ENCODE measurements around the gene CELF2.
A peak's percentile ranks its signal among the peaks of the same experiment; 100 is the strongest.

Gene CELF2

DNA sequence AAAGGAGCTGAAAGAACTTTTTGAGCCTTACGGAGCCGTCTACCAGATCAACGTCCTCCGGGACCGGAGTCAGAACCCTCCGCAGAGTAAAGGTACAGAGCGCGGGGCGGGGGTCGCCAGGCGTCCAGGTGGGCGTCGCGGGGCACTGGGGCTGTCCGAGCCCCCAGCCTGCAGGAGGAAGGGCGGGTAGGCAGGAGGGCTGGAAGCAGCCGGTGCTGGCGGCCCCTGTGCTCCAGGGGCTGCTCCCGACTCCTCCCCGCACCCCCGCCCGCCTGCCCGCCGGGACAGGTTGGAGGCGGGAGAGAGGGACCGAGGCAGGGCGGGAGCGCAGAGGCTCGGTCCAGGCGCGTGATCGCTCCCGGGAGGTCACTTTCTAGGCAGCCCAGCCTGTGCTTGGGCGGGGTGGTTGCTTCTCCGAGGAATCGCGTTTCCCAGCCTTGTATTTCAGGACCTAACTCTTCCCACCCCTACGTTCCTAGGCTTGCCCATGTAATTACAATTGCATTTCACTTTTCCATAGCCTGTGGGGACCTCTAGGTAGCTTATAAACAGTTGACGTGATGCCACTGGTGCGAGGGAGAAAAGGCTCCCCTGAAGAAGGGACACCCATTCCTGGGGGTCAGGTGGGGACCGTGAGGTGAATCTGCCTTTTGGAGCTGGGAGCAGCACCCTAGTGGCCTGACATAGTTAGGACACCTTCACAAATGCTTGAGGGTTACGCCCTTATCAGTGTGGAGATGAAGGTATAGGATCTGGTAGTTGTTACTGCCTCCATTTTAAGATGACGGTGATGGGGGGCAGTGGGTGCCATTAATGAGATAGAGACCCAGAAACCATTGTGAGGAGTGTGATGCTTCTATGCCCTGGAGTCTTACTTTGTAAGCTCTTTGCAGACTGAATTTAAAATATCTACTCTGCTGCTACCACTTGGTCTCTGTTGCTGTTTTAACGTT, 148.2 kb downstream of the CELF2 start:
- Histone ChIP-seq H3K27me3 (ENCODE audit: control insufficient read depth, insufficient read depth, low read length) (peaks cover 4% of the 10 kb centered on the region; the same call in 1 of the 2 replicates), H3K36me3 (ENCODE audit: control insufficient read depth, insufficient read depth, low read length) (no peaks in the 10 kb centered on the region; the same call in 1 of the 2 replicates), H3K4me1 (ENCODE audit: control insufficient read depth, insufficient read depth, low read length) (peaks cover 43% of the 10 kb centered on the region), H3K9ac (ENCODE audit: low read depth, low read length) (peak overlapping the region; percentile 11; the same call in 1 of the 2 replicates), H3K4me3 (ENCODE audit: low read depth, low read length) (peak overlapping the region; percentile 64), H3K9me3 (ENCODE audit: control insufficient read depth, insufficient read depth, low read length) (no peaks in the 10 kb centered on the region; the same call in 1 of the 2 replicates), H3K27ac (ENCODE audit: low read depth, low read length) (peak overlapping the region; percentile 80)

DNA sequence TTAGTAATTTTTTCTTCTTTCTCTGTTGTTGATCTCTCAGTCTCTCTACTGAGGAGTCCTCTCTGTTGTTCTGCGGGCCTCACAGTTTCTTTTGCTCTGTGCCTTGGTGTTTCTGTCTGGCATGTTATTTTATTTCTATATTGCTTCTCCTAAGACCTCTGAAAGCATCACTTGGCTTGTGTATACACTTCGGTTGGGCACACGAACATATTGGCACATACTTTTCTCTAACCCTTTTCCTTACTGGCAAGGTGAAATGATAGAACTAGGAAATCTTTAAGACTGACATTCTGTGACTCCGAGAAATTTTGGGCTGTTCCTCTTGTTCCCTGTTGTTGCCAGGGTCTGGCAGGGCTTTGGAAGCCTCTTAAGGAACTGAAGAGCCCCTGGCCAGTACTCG, 148.9 kb downstream of the CELF2 start:
- Histone ChIP-seq H3K27ac (ENCODE audit: low read depth, low read length) (no peak overlapping the region), H3K36me3 (ENCODE audit: control insufficient read depth, insufficient read depth, low read length) (no peaks in the 10 kb centered on the region; the same call in 1 of the 2 replicates), H3K4me1 (ENCODE audit: control insufficient read depth, insufficient read depth, low read length) (peaks cover 49% of the 10 kb centered on the region), H3K9me3 (ENCODE audit: control insufficient read depth, insufficient read depth, low read length) (no peaks in the 10 kb centered on the region; the same call in 1 of the 2 replicates), H3K9ac (ENCODE audit: low read depth, low read length) (no peak overlapping the region), H3K27me3 (ENCODE audit: control insufficient read depth, insufficient read depth, low read length) (peaks cover 4% of the 10 kb centered on the region; the same call in 1 of the 2 replicates), H3K4me3 (ENCODE audit: low read depth, low read length) (peak overlapping the region; percentile 64)

GRCh38 chr10:11167233-11167966, 149.7 kb downstream of the CELF2 start:
- H3K27me3 ChIP-seq (ENCODE audit: control insufficient read depth, insufficient read depth, low read length), result peaks cover 4% of the 10 kb centered on the region; the same call in 1 of the 2 replicates
- no peak overlapping the region for H3K9ac ChIP-seq (ENCODE audit: low read depth, low read length)
- H3K27ac ChIP-seq (ENCODE audit: low read depth, low read length), result no peak overlapping the region

DNA sequence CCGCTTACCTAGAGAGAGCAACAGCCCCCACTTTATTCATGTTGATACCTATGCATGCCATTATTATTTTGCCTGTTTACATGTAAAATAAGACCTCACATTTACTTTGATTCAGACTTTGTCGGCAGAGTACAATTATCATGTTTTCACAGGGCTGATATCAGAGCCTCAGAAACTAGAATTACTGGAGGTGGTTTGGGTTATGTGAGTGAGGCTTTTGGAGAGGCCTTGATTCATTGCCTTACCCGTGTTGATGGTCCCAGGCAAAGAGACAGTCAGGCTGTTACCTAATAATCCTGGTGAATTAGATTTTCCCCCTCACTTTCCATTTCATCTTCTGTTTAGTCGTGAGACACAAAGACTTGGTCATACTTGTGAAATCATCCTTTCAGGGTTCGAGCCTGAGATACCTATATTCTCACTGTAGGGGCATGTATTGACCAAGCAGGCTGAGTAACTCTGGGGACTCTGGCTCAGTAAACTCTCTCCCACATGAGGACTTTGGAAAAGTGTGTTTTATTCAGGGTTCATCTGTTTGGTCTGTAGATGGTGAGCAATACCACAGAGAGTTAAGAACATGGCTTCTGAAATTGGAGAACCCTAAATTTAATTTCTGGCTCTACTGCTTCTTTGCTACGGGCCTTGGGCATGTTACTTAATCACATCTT, 150.9 kb downstream of the CELF2 start:
- Histone ChIP-seq H3K36me3 (ENCODE audit: control insufficient read depth, insufficient read depth, low read length) (no peaks in the 10 kb centered on the region; the same call in 1 of the 2 replicates), H3K4me3 (ENCODE audit: low read depth, low read length) (no peak overlapping the region)

More at GRCh38 chr10:11167233-11167966, 149.7 kb downstream of the CELF2 start:
- H3K4me3 ChIP-seq (ENCODE audit: low read depth, low read length), result no peak overlapping the region
- H3K4me1 ChIP-seq (ENCODE audit: control insufficient read depth, insufficient read depth, low read length), result peaks cover 51% of the 10 kb centered on the region
- no peaks in the 10 kb centered on the region; the same call in 1 of the 2 replicates for H3K36me3 ChIP-seq (ENCODE audit: control insufficient read depth, insufficient read depth, low read length)
- no peaks in the 10 kb centered on the region for H3K9me3 ChIP-seq (ENCODE audit: control insufficient read depth, insufficient read depth, low read length)

GRCh38 chr10:11169976-11170375, 152.3 kb downstream of the CELF2 start:
- Histone ChIP-seq H3K9ac (ENCODE audit: low read depth, low read length) (no peak overlapping the region), H3K36me3 (ENCODE audit: control insufficient read depth, insufficient read depth, low read length) (no peaks in the 10 kb centered on the region; the same call in 1 of the 2 replicates), H3K4me3 (ENCODE audit: low read depth, low read length) (no peak overlapping the region), H3K27ac (ENCODE audit: low read depth, low read length) (no peak overlapping the region), H3K27me3 (ENCODE audit: control insufficient read depth, insufficient read depth, low read length) (peaks cover 4% of the 10 kb centered on the region; the same call in 1 of the 2 replicates), H3K4me1 (ENCODE audit: control insufficient read depth, insufficient read depth, low read length) (peaks cover 32% of the 10 kb centered on the region), H3K9me3 (ENCODE audit: control insufficient read depth, insufficient read depth, low read length) (no peaks in the 10 kb centered on the region)

More for the DNA sequence above, 150.9 kb downstream of the CELF2 start:
- Histone ChIP-seq H3K27ac (ENCODE audit: low read depth, low read length) (no peak overlapping the region), H3K27me3 (ENCODE audit: control insufficient read depth, insufficient read depth, low read length) (peaks cover 4% of the 10 kb centered on the region; the same call in 1 of the 2 replicates), H3K9ac (ENCODE audit: low read depth, low read length) (no peak overlapping the region), H3K4me1 (ENCODE audit: control insufficient read depth, insufficient read depth, low read length) (peaks cover 44% of the 10 kb centered on the region), H3K9me3 (ENCODE audit: control insufficient read depth, insufficient read depth, low read length) (no peaks in the 10 kb centered on the region)

GRCh38 chr10:11170574-11170973, 152.9 kb downstream of the CELF2 start:
- Histone ChIP-seq H3K27me3 (ENCODE audit: control insufficient read depth, insufficient read depth, low read length) (peaks cover 4% of the 10 kb centered on the region; the same call in 1 of the 2 replicates), H3K4me1 (ENCODE audit: control insufficient read depth, insufficient read depth, low read length) (peaks cover 32% of the 10 kb centered on the region), H3K4me3 (ENCODE audit: low read depth, low read length) (no peak overlapping the region), H3K9ac (ENCODE audit: low read depth, low read length) (no peak overlapping the region), H3K27ac (ENCODE audit: low read depth, low read length) (no peak overlapping the region), H3K36me3 (ENCODE audit: control insufficient read depth, insufficient read depth, low read length) (no peaks in the 10 kb centered on the region; the same call in 1 of the 2 replicates), H3K9me3 (ENCODE audit: control insufficient read depth, insufficient read depth, low read length) (no peaks in the 10 kb centered on the region)

DNA sequence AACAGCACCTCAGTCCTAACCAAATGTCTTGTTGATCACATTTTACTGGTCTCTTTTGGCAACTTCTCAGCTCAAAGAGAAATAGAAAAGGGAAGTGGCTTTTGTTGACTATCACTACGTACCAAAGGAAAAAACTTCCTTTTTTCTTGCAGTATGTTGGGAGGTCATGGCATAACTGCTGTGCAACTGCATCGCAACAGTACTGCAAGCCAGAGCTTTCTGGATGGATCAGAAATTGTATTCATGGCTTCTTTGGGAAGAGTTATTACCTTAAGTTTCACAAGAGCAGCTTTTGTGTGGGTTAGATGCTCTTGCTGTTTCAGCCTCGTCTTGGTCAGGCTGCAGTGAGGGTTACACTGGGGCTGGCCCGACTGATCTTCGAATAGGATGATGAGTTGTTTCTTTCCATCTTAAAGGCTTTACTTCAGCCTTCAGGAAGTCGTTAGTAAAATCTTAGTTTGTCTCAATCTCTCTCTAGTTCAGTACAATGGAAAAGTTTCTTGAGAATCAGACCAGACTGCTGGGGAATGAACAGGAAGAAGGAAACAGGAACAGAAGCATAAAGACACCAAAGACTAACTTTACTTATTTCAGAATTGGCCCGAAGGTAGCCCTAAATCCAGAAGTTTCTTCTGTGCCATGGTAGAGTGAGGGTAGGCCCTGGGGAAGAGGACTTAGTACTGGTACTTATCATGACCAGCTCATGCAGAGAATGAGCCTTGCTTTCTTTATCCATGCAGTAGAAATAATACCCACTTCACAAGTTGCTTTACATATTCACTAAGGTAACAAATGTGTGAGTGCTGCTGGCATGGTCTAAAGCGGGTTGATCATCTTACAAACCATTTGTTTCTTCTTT, 153.6 kb downstream of the CELF2 start:
- Histone ChIP-seq H3K4me1 (ENCODE audit: control insufficient read depth, insufficient read depth, low read length) (peaks cover 28% of the 10 kb centered on the region), H3K27ac (ENCODE audit: low read depth, low read length) (no peak overlapping the region)

DNA sequence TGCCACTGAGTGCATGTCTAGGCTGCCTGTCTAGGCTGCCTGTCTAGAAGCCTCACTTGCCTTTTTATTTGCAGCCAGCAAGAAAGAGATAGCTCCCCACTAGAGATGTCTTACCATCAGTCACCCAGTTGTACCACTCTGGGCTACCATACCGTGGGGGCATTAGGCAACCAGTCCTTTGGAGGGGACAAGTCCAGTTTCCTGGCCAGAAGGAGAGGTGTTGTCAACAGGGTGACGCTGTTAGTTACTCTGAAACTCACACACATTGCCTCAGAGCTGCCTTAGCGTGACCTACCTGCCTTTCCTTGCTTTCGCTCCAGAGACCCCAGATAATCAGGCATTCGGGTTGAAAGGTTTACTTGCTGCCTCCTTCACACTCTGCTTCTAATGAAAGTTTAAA, 155.4 kb downstream of the CELF2 start:
- no peaks in the 10 kb centered on the region for H3K27me3 ChIP-seq (ENCODE audit: control insufficient read depth, insufficient read depth, low read length)
- no peaks in the 10 kb centered on the region for H3K9me3 ChIP-seq (ENCODE audit: control insufficient read depth, insufficient read depth, low read length)
- peaks cover 14% of the 10 kb centered on the region for H3K4me1 ChIP-seq (ENCODE audit: control insufficient read depth, insufficient read depth, low read length)
- no peak overlapping the region for H3K4me3 ChIP-seq (ENCODE audit: low read depth, low read length)
- H3K27ac ChIP-seq (ENCODE audit: low read depth, low read length), result no peak overlapping the region
- no peaks in the 10 kb centered on the region for H3K36me3 ChIP-seq (ENCODE audit: control insufficient read depth, insufficient read depth, low read length)
- H3K9ac ChIP-seq (ENCODE audit: low read depth, low read length), result no peak overlapping the region

More for the DNA sequence above, 153.6 kb downstream of the CELF2 start:
- Histone ChIP-seq H3K4me3 (ENCODE audit: low read depth, low read length) (no peak overlapping the region), H3K9me3 (ENCODE audit: control insufficient read depth, insufficient read depth, low read length) (no peaks in the 10 kb centered on the region), H3K9ac (ENCODE audit: low read depth, low read length) (no peak overlapping the region), H3K36me3 (ENCODE audit: control insufficient read depth, insufficient read depth, low read length) (no peaks in the 10 kb centered on the region; the same call in 1 of the 2 replicates), H3K27me3 (ENCODE audit: control insufficient read depth, insufficient read depth, low read length) (peaks cover 4% of the 10 kb centered on the region; the same call in 1 of the 2 replicates)

- Histone ChIP-seq H3K4me1 (ENCODE audit: control insufficient read depth, insufficient read depth, low read length) (peaks cover 8% of the 10 kb centered on the region; the same call in 1 of the 2 replicates), H3K9me3 (ENCODE audit: control insufficient read depth, insufficient read depth, low read length) (no peaks in the 10 kb centered on the region), H3K27me3 (ENCODE audit: control insufficient read depth, insufficient read depth, low read length) (no peaks in the 10 kb centered on the region), H3K4me3 (ENCODE audit: low read depth, low read length) (no peak overlapping the region), H3K36me3 (ENCODE audit: control insufficient read depth, insufficient read depth, low read length) (no peaks in the 10 kb centered on the region; the same call in 1 of the 2 replicates), H3K27ac (ENCODE audit: low read depth, low read length) (no peak overlapping the region), H3K9ac (ENCODE audit: low read depth, low read length) (no peak overlapping the region)
These were observed 158.2 kb downstream of the CELF2 start for GRCh38 chr10:11175823-11176243.

All from HUES48 (cell line).